Suprapubic skin (tissue), 4 donors: Measurements from ENCODE around the gene PIN1.

Experiments used
- CTCF ChIP-seq, 2 donors: fragments of 200-600 bp in 1 of 2; fragments of 450-650 bp in 1 of 2; sonication (generic) in 1 of 2; IDR thresholded peaks; one replicate each; pipeline ENCODE4 v1.5.1; 2016 to 2019; ENCODE audit warnings: antibody characterized with exemption in 2 of 2, mild to moderate bottlenecking in 1 of 2, moderate library complexity in 1 of 2
- EP300 ChIP-seq: sonication (generic); formaldehyde crosslinking; IDR thresholded peaks from one replicate; pipeline ENCODE4 v1.6.1; 2017; ENCODE audit warnings: antibody characterized with exemption
- POLR2A ChIP-seq, 2 donors: fragments of 450-650 bp; IDR thresholded peaks; one replicate each; pipeline ENCODE4 v1.6.1; 2017; ENCODE audit warnings: antibody characterized with exemption in 2 of 2, mild to moderate bottlenecking in 2 of 2, moderate library complexity in 2 of 2
- POLR2AphosphoS5 ChIP-seq, 3 donors: sonication (generic); formaldehyde crosslinking; IDR thresholded peaks; one replicate each; pipeline ENCODE4 v1.6.1; 2017; ENCODE audit warnings: antibody characterized with exemption in 3 of 3

- no peak for TF ChIP-seq CTCF (IDR thresholded peaks at IDR 0.05)
- TF ChIP-seq POLR2AphosphoS5 (IDR thresholded peaks at IDR 0.05): no peak
- TF ChIP-seq POLR2A (IDR thresholded peaks at IDR 0.05): no peak
- no peak for TF ChIP-seq EP300
Observed at GRCh38 chr19:9828551-9829063, 6.5 kb upstream of the PIN1 start.
